Peyer's patch (tissue), 4 donors: ENCODE measurements around the gene BTN2A1.

Experiments
- CTCF ChIP-seq, 6 experiments: fragments of 450-650 bp in 4 of 6; fragments of 200-600 bp in 2 of 6; sonication (generic) in 1 of 6; IDR thresholded peaks; one replicate each; pipeline ENCODE4 v1.5.1; 2017 to 2019; ENCODE audit warnings: antibody characterized with exemption in 6 of 6, mild to moderate bottlenecking in 3 of 6, moderate library complexity in 1 of 6
- POLR2A ChIP-seq, 2 donors: fragments of 450-650 bp; IDR thresholded peaks; one replicate each; pipeline ENCODE4 v1.5.1; 2017; ENCODE audit warnings: antibody characterized with exemption in 2 of 2, mild to moderate bottlenecking in 2 of 2, moderate library complexity in 2 of 2

GRCh38 chr6:26475823-26476729 is 18.3 kb downstream of the BTN2A1 start:
- TF ChIP-seq CTCF (IDR thresholded peaks at IDR 0.05) (no peak), POLR2A (IDR thresholded peaks at IDR 0.05) (no peak)
